IPS-18a (cell line): ENCODE results near the gene PTPRK.

Experiments used
- H3K27ac ChIP-seq: one replicate; pipeline ENCODE4 v1.5.1; 2013; ENCODE audit warnings: low read length
- H3K27me3 ChIP-seq: one replicate; pipeline ENCODE4 v1.6.1; 2013; ENCODE audit warnings: mild to moderate bottlenecking, low read length; ENCODE audit not compliant: control insufficient read depth, insufficient read depth
- H3K36me3 ChIP-seq: one replicate; pipeline ENCODE4 v1.6.1; 2013; ENCODE audit warnings: low read depth, low read length; ENCODE audit not compliant: control insufficient read depth
- H3K4me1 ChIP-seq: one replicate; pipeline ENCODE4 v1.6.1; 2013; ENCODE audit warnings: low read depth, low read length; ENCODE audit not compliant: control insufficient read depth
- H3K4me3 ChIP-seq: one replicate; pipeline ENCODE4 v1.5.1; 2013; ENCODE audit warnings: low read length
- H3K9ac ChIP-seq: one replicate; pipeline ENCODE4 v1.6.1; 2013; ENCODE audit warnings: mild to moderate bottlenecking, low read length, moderate library complexity
- H3K9me3 ChIP-seq: one replicate; pipeline ENCODE4 v1.6.1; 2013; ENCODE audit warnings: low read depth, low read length; ENCODE audit not compliant: control insufficient read depth

The PTPRK gene

GRCh38 chr6:128073389-128073788 lies 447.0 kb downstream of the PTPRK start:
- H3K4me1 ChIP-seq: peaks cover 1% of the 10 kb centered on the region
- no peak overlapping the region for H3K9ac ChIP-seq
- H3K4me3 ChIP-seq: no peak overlapping the region

GRCh38 chr6:128071212-128071611 lies 449.2 kb downstream of the PTPRK start:
- Histone ChIP-seq H3K9ac (no peak overlapping the region), H3K36me3 (no peaks in the 10 kb centered on the region), H3K27me3 (no peaks in the 10 kb centered on the region), H3K4me1 (peaks cover 16% of the 10 kb centered on the region), H3K27ac (no peak overlapping the region), H3K4me3 (no peak overlapping the region), H3K9me3 (no peaks in the 10 kb centered on the region)

More at GRCh38 chr6:128073389-128073788, 447.0 kb downstream of the PTPRK start:
- Histone ChIP-seq H3K36me3 (peaks cover 4% of the 10 kb centered on the region), H3K27ac (no peak overlapping the region), H3K27me3 (no peaks in the 10 kb centered on the region), H3K9me3 (no peaks in the 10 kb centered on the region)

GRCh38 chr6:128070406-128070805 lies 450.0 kb downstream of the PTPRK start:
- no peak overlapping the region for H3K27ac ChIP-seq
- H3K9me3 ChIP-seq: no peaks in the 10 kb centered on the region
- no peak overlapping the region for H3K9ac ChIP-seq
- H3K27me3 ChIP-seq: no peaks in the 10 kb centered on the region
- peaks cover 16% of the 10 kb centered on the region for H3K4me1 ChIP-seq
- H3K36me3 ChIP-seq: no peaks in the 10 kb centered on the region
- no peak overlapping the region for H3K4me3 ChIP-seq

GRCh38 chr6:128069188-128069587 lies 451.2 kb downstream of the PTPRK start:
- Histone ChIP-seq H3K9ac (no peak overlapping the region), H3K4me3 (no peak overlapping the region), H3K27me3 (no peaks in the 10 kb centered on the region), H3K9me3 (no peaks in the 10 kb centered on the region), H3K4me1 (peaks cover 16% of the 10 kb centered on the region), H3K27ac (no peak overlapping the region), H3K36me3 (no peaks in the 10 kb centered on the region)

- H3K9ac ChIP-seq: no peak overlapping the region
- H3K27ac ChIP-seq: no peak overlapping the region
- no peaks in the 10 kb centered on the region for H3K27me3 ChIP-seq
- H3K36me3 ChIP-seq: no peaks in the 10 kb centered on the region
- no peak overlapping the region for H3K4me3 ChIP-seq
- no peaks in the 10 kb centered on the region for H3K9me3 ChIP-seq
- peaks cover 23% of the 10 kb centered on the region for H3K4me1 ChIP-seq
These were observed 452.3 kb downstream of the PTPRK start for GRCh38 chr6:128068119-128068479.

- Histone ChIP-seq H3K27ac (no peak overlapping the region), H3K9ac (no peak overlapping the region), H3K4me1 (peaks cover 23% of the 10 kb centered on the region), H3K9me3 (no peaks in the 10 kb centered on the region), H3K27me3 (no peaks in the 10 kb centered on the region), H3K4me3 (no peak overlapping the region), H3K36me3 (no peaks in the 10 kb centered on the region)
These were observed 452.8 kb downstream of the PTPRK start for GRCh38 chr6:128067446-128068118.

- Histone ChIP-seq H3K9ac (no peak overlapping the region), H3K36me3 (no peaks in the 10 kb centered on the region), H3K27me3 (no peaks in the 10 kb centered on the region), H3K4me1 (peaks cover 23% of the 10 kb centered on the region), H3K27ac (no peak overlapping the region), H3K4me3 (no peak overlapping the region), H3K9me3 (no peaks in the 10 kb centered on the region)
These were observed 455.3 kb downstream of the PTPRK start for GRCh38 chr6:128065072-128065471.

GRCh38 chr6:128064540-128064895 lies 455.9 kb downstream of the PTPRK start:
- no peaks in the 10 kb centered on the region for H3K27me3 ChIP-seq
- H3K36me3 ChIP-seq: no peaks in the 10 kb centered on the region
- H3K9ac ChIP-seq: no peak overlapping the region
- H3K9me3 ChIP-seq: no peaks in the 10 kb centered on the region
- no peak overlapping the region for H3K27ac ChIP-seq
- H3K4me3 ChIP-seq: no peak overlapping the region
- peaks cover 23% of the 10 kb centered on the region for H3K4me1 ChIP-seq

- no peaks in the 10 kb centered on the region for H3K9me3 ChIP-seq
- H3K4me3 ChIP-seq: no peak overlapping the region
- H3K36me3 ChIP-seq: no peaks in the 10 kb centered on the region
- H3K4me1 ChIP-seq: peaks cover 23% of the 10 kb centered on the region
- no peaks in the 10 kb centered on the region for H3K27me3 ChIP-seq
- no peak overlapping the region for H3K9ac ChIP-seq
- H3K27ac ChIP-seq: no peak overlapping the region
These were observed 456.4 kb downstream of the PTPRK start for GRCh38 chr6:128063850-128064539.

GRCh38 chr6:128062882-128063603 lies 457.4 kb downstream of the PTPRK start:
- peaks cover 18% of the 10 kb centered on the region for H3K4me1 ChIP-seq
- no peak overlapping the region for H3K4me3 ChIP-seq
- no peaks in the 10 kb centered on the region for H3K9me3 ChIP-seq
- H3K9ac ChIP-seq: no peak overlapping the region
- no peaks in the 10 kb centered on the region for H3K36me3 ChIP-seq
- no peak overlapping the region for H3K27ac ChIP-seq
- no peaks in the 10 kb centered on the region for H3K27me3 ChIP-seq

- H3K9me3 ChIP-seq: no peaks in the 10 kb centered on the region
- no peaks in the 10 kb centered on the region for H3K36me3 ChIP-seq
- H3K27ac ChIP-seq: no peak overlapping the region
- H3K4me1 ChIP-seq: no peaks in the 10 kb centered on the region
- no peaks in the 10 kb centered on the region for H3K27me3 ChIP-seq
- H3K4me3 ChIP-seq: no peak overlapping the region
- H3K9ac ChIP-seq: no peak overlapping the region
These were observed 462.5 kb downstream of the PTPRK start for GRCh38 chr6:128057946-128058345.
